GM19351 (cell line): ENCODE results near the gene PON3.

ENCODE experiments used
- ATAC-seq: cut with Tn5 transposase; IDR thresholded peaks from one replicate; pipeline ENCODE4 v1.9.1; 2021; ENCODE audit warnings: mild to moderate bottlenecking, moderate library complexity; ENCODE audit not compliant: unreplicated experiment

PON3 gene

GRCh38 chr7:95342642-95343307, 53.4 kb downstream of the PON3 start:
- no peak for ATAC-seq

GRCh38 chr7:95342029-95342428, 54.1 kb downstream of the PON3 start:
- ATAC-seq = no peak

- no peak for ATAC-seq
Measured at GRCh38 chr7:95340491-95340890, 55.7 kb downstream of the PON3 start.

- ATAC-seq = no peak
Measured at GRCh38 chr7:95338832-95339231, 57.3 kb downstream of the PON3 start.

- no peak for ATAC-seq
Measured at GRCh38 chr7:95335093-95335492, 61.1 kb downstream of the PON3 start.

- no peak for ATAC-seq
Measured at GRCh38 chr7:95334447-95334846, 61.7 kb downstream of the PON3 start.

GRCh38 chr7:95330961-95331337, 65.2 kb downstream of the PON3 start:
- ATAC-seq = peak; percentile 26

- peak; percentile 95 for ATAC-seq
Measured at GRCh38 chr7:95330204-95330960, 65.8 kb downstream of the PON3 start.

- ATAC-seq = no peak
Measured at GRCh38 chr7:95327356-95327755, 68.8 kb downstream of the PON3 start.

GRCh38 chr7:95324431-95324830, 71.7 kb downstream of the PON3 start, which contains the start of gene PON1:
Gene PON1, minus strand, starts transcription at chr7:95324532. Its CDS starts 57 bp downstream, at chr7:95324475.
- peak; percentile 70 for ATAC-seq

- no peak for ATAC-seq
Measured at GRCh38 chr7:95323410-95324129, 72.6 kb downstream of the PON3 start.

GRCh38 chr7:95322854-95323253, 73.3 kb downstream of the PON3 start:
- ATAC-seq = no peak

- ATAC-seq = no peak
Measured at GRCh38 chr7:95322396-95322795, 73.8 kb downstream of the PON3 start.

- ATAC-seq = no peak
Measured at GRCh38 chr7:95321720-95322119, 74.5 kb downstream of the PON3 start.

GRCh38 chr7:95320651-95321050, 75.5 kb downstream of the PON3 start:
- no peak for ATAC-seq

GRCh38 chr7:95319570-95319969, 76.6 kb downstream of the PON3 start:
- no peak for ATAC-seq

GRCh38 chr7:95318501-95319100, 77.6 kb downstream of the PON3 start:
- ATAC-seq = no peak

- ATAC-seq = no peak
Measured at GRCh38 chr7:95317966-95318365, 78.2 kb downstream of the PON3 start.

GRCh38 chr7:95317546-95317945, 78.6 kb downstream of the PON3 start:
- ATAC-seq = no peak

GRCh38 chr7:95316588-95316987, 79.6 kb downstream of the PON3 start:
- peak; percentile 93 for ATAC-seq

GRCh38 chr7:95312561-95312960, 83.6 kb downstream of the PON3 start:
- no peak for ATAC-seq
